ENCODE measurements around the gene PPIG.

DNA sequence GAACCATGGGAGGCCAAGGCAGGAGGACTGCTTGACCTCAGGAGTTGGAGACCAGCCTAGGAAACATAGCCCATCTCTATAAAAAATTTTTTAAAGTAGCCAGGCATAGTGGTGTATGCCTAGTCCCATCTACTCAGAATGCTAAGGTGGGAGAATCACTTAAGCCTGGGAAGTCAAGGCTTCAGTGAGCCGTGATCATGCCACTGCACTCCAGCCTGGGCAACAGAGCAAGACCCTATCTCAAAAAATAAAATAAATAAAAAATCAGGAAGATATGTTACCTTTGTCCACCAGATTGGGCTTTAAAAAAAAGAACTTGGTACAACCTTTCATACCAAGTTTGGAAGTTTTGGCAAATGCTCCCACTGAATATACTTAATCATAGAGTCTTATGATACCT, 74.7 kb downstream of the PPIG start:
- TF ChIP-seq, protein P1, sequence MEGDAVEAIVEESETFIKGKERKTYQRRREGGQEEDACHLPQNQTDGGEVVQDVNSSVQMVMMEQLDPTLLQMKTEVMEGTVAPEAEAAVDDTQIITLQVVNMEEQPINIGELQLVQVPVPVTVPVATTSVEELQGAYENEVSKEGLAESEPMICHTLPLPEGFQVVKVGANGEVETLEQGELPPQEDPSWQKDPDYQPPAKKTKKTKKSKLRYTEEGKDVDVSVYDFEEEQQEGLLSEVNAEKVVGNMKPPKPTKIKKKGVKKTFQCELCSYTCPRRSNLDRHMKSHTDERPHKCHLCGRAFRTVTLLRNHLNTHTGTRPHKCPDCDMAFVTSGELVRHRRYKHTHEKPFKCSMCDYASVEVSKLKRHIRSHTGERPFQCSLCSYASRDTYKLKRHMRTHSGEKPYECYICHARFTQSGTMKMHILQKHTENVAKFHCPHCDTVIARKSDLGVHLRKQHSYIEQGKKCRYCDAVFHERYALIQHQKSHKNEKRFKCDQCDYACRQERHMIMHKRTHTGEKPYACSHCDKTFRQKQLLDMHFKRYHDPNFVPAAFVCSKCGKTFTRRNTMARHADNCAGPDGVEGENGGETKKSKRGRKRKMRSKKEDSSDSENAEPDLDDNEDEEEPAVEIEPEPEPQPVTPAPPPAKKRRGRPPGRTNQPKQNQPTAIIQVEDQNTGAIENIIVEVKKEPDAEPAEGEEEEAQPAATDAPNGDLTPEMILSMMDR (IDR thresholded peaks at IDR 0.05; ENCODE audit: extremely low read depth in 1 of 2, insufficient read depth in 1 of 2, low read depth in 1 of 2, low read length in 2 of 2), result no peak
- no peak for TF ChIP-seq JUN (IDR thresholded peaks at IDR 0.05; ENCODE audit: borderline replicate concordance, insufficient read depth, insufficient read length, low read depth)
- no peak for TF ChIP-seq POLR2A (IDR thresholded peaks at IDR 0.05; ENCODE audit: low read depth, low read length)
